HUDEP-2 (cell line): ENCODE data around the gene NAGK.
"Not testable (repeated sequence)": the region's sequence is repeated elsewhere in the genome, so short reads cannot be mapped to it uniquely, and the experiment has no call there.

Source experiments
- DNase-seq, 76 experiments: peaks; one replicate each; lab custom pipeline; 2025; ENCODE audit not compliant: unreplicated experiment in 76 of 76; lab: John Stamatoyannopoulos, UW

Gene NAGK

GRCh38 chr2:71102981-71103681 lies 34.7 kb downstream of the NAGK start:
- no peak for DNase-seq

- DNase-seq: no peak
Measured at GRCh38 chr2:71103809-71104208, 35.4 kb downstream of the NAGK start.

DNA sequence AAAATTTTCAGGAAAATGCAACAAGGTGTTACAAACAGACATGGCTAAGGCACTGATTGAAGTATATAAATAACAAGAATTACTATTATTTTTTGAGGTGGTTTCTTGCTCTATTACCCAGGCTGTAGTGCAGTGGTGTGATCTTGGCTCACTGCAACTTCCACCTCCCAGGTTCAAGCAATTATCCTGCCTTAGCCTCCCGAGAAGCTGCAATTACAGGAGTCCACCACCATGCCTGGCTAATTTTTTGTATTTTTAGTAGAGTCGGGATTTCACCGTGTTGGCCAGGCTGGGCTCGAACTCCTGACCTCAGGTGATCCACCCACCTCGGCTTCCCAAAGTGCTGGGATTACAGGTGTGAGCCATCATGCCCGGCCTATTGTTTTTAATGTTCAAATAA lies 38.0 kb downstream of the NAGK start:
- DNase-seq: not testable (repeated sequence)

DNA sequence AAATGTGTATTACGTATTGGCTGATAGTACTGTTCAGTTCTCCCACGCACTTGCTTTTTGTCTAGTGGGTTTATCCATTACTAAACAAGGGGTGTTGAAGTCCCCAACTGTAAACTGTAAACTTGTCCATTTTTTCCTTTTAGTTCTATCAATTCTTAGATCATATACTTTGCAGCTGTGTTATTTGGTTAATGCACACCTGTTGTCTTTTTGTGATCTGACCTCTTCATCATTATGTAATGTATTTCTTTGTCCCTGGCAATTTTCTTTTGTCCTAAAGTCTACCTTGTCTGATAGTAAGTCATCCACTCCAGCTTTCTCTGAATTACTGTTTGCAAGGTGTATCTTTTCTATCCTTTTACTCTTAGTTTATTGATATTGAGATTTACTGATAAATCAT lies 39.6 kb downstream of the NAGK start:
- no peak for DNase-seq

DNA sequence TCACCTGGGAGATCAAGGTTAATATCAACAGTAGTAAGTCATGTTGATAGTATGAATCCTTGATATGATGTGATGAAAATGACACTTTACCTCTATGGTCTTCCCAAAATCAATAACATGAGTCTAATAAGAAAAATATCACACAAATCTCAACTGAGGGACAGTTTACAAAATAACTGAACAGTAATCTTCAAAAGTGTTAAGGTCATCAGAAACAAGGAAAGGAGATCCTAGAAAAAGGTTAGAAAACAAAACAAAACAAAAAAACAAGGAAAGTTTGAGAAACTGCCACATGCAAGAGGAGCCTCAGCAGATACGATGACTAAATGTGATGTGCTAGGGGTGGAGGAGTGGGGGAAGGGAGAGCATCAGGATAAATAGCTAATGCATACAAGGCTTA lies 45.4 kb downstream of the NAGK start:
- DNase-seq: no peak

DNA sequence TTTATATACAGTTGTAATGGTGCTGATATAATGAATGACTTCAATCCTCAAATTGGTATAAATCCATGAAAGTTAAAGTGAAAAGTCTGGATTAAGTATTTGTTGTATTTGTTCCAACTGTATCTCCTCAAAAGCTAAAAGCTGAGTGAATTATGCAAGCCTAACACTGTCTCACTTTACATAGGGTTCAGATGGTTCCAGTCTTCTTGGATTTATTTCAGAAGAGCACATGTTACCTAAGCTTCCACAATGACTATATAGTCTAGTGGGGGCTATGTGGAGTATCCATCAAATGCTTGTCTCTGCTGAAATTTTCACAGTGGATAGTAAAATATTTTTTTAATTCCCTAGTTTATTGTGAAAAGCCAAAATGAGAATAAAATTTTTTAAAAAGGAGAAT lies 48.6 kb downstream of the NAGK start:
- no peak for DNase-seq

GRCh38 chr2:71120195-71120594 lies 51.7 kb downstream of the NAGK start:
- no peak for DNase-seq

- DNase-seq: no peak
Measured at GRCh38 chr2:71121479-71121878, 53.0 kb downstream of the NAGK start.

- DNase-seq: peak in 51 of 76 experiments; percentile 1 to 64 (median 18)
Measured at GRCh38 chr2:71122387-71123298, 54.2 kb downstream of the NAGK start.

- DNase-seq: no peak
Measured at GRCh38 chr2:71125506-71126294, 57.3 kb downstream of the NAGK start.

- DNase-seq: no peak
Measured at GRCh38 chr2:71126957-71127356, 58.5 kb downstream of the NAGK start.
